Tibial artery (tissue), 4 donors: ENCODE measurements around the gene SLC39A11.

Source experiments
- DNase-seq, 2 donors: peaks; one replicate each; pipeline ENCODE4 v3.0.0-alpha.2; 2019
- H3K27ac ChIP-seq, 2 donors: fragments of 200-600 bp; sonication (generic) in 1 of 2; 1 replicate in 1 of 2; 2 replicates in 1 of 2; pipeline ENCODE4 v1.5.1; 2018 to 2019; ENCODE audit warnings: mild to moderate bottlenecking in 1 of 2
- H3K27me3 ChIP-seq, 2 donors: fragments of 200-600 bp; sonication (generic) in 1 of 2; one replicate each; pipeline versions ENCODE4 v1.5.1 to v1.6.0; 2016 to 2019
- H3K36me3 ChIP-seq, 3 donors: fragments of 200-600 bp; sonication (generic) in 2 of 3; one replicate each; pipeline ENCODE4 v1.5.1; 2016 to 2019; ENCODE audit warnings: mild to moderate bottlenecking in 2 of 3
- H3K4me1 ChIP-seq, 4 donors: fragments of 200-600 bp; sonication (generic) in 2 of 4; 1 replicate in 3 of 4; 2 replicates in 1 of 4; pipeline ENCODE4 v1.5.1; 2016 to 2019
- H3K4me3 ChIP-seq, 2 donors: fragments of 200-600 bp; sonication (generic) in 1 of 2; 1 replicate in 1 of 2; 2 replicates in 1 of 2; pipeline ENCODE4 v1.5.1; 2018 to 2019; ENCODE audit warnings: mild to moderate bottlenecking in 2 of 2
- H3K9me3 ChIP-seq, 3 donors: fragments of 200-600 bp; sonication (generic) in 1 of 3; one replicate each; pipeline ENCODE4 v1.5.1; 2016 to 2019
- intact Hi-C: fragments of 100-400 bp; cut with DNase I; formaldehyde crosslinking; loops from one replicate; pipeline ENCODE4 v1.15.0; 2023; ENCODE audit warnings: low total_unique reads
- TF ChIP-seq, protein P1 (sequence below), 2 experiments: fragments of 200-600 bp in 1 of 2; fragments of 450-650 bp in 1 of 2; IDR thresholded peaks; one replicate each; pipeline ENCODE4 v1.5.1; 2017 to 2019; ENCODE audit warnings: antibody characterized with exemption in 2 of 2, mild to moderate bottlenecking in 1 of 2, moderate library complexity in 1 of 2

The SLC39A11 gene

DNA sequence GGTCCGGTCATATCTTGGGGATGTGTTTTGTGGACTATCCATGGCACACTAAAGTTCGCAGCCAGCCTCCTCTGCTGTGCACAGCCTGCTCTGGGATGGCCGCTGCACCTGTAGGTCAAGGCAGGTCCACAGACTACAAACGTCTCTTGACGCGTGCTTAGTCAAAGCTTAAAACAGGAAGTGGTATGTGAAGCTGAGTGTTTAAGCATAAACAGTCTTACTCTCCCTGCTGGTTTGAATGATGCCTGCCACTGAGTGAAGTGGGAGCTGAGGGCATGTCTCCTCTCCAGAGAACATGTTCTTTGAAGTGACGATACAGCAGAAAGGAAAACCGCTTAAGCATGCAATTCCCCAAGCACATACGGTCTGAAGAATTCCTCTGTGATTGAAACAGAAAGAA is 365.6 kb downstream of the SLC39A11 start:
- intact Hi-C loops: loop anchor here (10.0 kb wide), 2 partner anchors 162 to 428 kb away; no protein-coding TSS in a partner anchor

DNA sequence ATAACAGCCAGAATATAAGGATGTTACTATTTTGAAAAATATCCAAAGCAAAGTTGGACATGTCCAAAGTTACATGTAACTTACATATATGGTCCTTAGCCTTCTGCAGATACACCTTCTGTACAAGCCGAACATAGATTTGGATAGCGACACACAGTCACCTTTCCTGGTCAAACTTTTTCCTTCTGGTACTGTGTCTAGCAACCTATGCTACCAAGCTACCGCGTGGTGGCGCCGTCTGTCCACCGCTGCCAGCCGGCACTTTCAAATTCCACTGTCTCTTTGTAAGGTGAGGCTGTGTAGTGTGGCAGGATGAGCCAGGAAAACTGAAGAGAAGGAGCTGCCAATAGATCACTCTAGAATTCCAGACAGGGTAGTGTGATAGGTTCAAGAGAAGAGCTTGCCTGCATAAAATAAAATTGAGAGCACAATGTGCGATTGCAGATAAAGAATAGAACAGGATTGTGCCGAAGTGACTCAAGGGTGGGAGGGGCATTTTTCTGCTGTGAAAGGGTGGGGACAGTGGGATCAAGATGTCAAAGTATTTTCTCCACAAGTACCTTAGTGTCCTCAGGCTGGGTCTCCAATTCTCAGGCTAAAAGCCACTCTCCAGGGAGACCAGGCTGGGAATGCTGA is 366.9 kb downstream of the SLC39A11 start:
- no peak for DNase-seq
- no peak overlapping the region for H3K27ac ChIP-seq
- no peaks in the 10 kb centered on the region for H3K9me3 ChIP-seq
- H3K36me3 ChIP-seq: no peaks in the 10 kb centered on the region
- no peaks in the 10 kb centered on the region for H3K27me3 ChIP-seq
- TF ChIP-seq, protein P1, sequence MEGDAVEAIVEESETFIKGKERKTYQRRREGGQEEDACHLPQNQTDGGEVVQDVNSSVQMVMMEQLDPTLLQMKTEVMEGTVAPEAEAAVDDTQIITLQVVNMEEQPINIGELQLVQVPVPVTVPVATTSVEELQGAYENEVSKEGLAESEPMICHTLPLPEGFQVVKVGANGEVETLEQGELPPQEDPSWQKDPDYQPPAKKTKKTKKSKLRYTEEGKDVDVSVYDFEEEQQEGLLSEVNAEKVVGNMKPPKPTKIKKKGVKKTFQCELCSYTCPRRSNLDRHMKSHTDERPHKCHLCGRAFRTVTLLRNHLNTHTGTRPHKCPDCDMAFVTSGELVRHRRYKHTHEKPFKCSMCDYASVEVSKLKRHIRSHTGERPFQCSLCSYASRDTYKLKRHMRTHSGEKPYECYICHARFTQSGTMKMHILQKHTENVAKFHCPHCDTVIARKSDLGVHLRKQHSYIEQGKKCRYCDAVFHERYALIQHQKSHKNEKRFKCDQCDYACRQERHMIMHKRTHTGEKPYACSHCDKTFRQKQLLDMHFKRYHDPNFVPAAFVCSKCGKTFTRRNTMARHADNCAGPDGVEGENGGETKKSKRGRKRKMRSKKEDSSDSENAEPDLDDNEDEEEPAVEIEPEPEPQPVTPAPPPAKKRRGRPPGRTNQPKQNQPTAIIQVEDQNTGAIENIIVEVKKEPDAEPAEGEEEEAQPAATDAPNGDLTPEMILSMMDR (IDR thresholded peaks at IDR 0.05): peak; percentile 71 to 78
- intact Hi-C loops: loop anchor here (10.0 kb wide), 2 partner anchors 161 to 429 kb away; no protein-coding TSS in a partner anchor
- H3K4me3 ChIP-seq: no peak overlapping the region
- H3K4me1 ChIP-seq: no peaks in the 10 kb centered on the region

More for the DNA sequence above, 365.6 kb downstream of the SLC39A11 start:
- TF ChIP-seq, protein P1 (IDR thresholded peaks at IDR 0.05): no peak
- H3K4me1 ChIP-seq: no peaks in the 10 kb centered on the region
- no peak overlapping the region for H3K4me3 ChIP-seq
- no peak overlapping the region for H3K27ac ChIP-seq
- H3K9me3 ChIP-seq: no peaks in the 10 kb centered on the region
- no peak for DNase-seq
- no peaks in the 10 kb centered on the region for H3K36me3 ChIP-seq
- H3K27me3 ChIP-seq: no peaks in the 10 kb centered on the region

DNA sequence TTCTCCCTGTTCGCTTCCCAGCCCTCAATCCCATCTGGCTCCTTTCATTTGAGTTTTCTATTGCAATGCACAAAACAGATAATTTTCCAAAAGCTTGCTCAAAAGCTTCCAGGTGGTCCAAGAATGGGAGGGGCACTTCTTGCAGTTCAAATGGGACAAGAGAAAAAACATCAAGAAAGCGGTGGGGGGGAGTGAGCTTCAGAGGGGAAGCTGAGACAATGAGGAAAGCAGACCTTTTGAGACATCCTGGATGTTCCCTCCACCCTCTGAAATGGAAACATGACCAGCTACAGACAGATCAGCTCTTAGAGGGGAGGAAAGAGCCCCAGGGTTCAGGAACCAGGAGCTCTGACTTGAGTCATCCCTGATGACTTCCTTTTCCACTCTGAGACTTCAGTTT is 368.2 kb downstream of the SLC39A11 start:
- Histone ChIP-seq H3K4me3 (no peak overlapping the region), H3K9me3 (no peaks in the 10 kb centered on the region), H3K36me3 (no peaks in the 10 kb centered on the region), H3K27me3 (no peaks in the 10 kb centered on the region), H3K4me1 (no peaks in the 10 kb centered on the region), H3K27ac (no peak overlapping the region)
- TF ChIP-seq, protein P1 (IDR thresholded peaks at IDR 0.05): no peak
- intact Hi-C loops: loop anchor here (10.0 kb wide), 2 partner anchors 159 to 431 kb away; no protein-coding TSS in a partner anchor
- DNase-seq: no peak

DNA sequence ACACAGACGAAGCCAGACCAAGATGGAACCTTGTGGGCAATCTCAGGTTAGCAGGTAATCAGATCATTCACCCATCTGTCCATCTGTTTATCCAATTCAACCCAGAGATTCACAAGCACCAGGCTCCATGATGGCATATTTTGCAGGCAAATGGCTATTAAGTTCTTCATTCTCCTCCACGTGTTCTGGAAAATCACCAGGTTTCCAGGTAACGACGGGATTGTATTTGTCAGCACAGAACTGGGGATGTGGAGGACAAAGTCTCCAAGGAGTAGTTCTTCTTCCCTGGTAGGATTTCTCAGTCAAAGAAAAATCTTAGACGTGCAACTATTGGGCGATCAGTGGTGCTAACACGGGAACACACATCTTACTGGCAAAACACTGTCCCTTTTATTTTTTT is 368.8 kb downstream of the SLC39A11 start:
- TF ChIP-seq, protein P1 (IDR thresholded peaks at IDR 0.05): no peak
- Histone ChIP-seq H3K36me3 (no peaks in the 10 kb centered on the region), H3K4me3 (no peak overlapping the region), H3K4me1 (no peaks in the 10 kb centered on the region), H3K27me3 (no peaks in the 10 kb centered on the region), H3K9me3 (no peaks in the 10 kb centered on the region), H3K27ac (no peak overlapping the region)
- intact Hi-C loops: loop anchor here (10.0 kb wide), 2 partner anchors 159 to 431 kb away; no protein-coding TSS in a partner anchor
- no peak for DNase-seq

DNA sequence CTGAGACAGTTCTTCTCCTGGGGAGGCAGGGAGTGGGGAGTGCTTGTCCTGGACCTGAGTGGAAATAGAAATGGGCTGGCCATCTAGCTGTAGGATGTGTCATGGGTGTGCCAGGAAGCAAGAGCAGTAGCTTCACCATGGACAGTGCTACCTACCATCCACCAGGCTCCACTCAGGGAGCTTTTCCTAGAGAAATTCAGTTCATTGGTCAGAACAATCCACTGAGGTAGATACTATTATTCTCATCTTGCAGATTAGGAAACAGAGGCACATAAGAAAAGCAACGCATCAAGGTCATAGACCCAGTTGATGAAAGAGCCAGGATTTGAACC is 372.0 kb downstream of the SLC39A11 start:
- Histone ChIP-seq H3K4me3 (no peak overlapping the region), H3K4me1 (no peaks in the 10 kb centered on the region), H3K36me3 (no peaks in the 10 kb centered on the region), H3K27ac (no peak overlapping the region), H3K27me3 (no peaks in the 10 kb centered on the region), H3K9me3 (no peaks in the 10 kb centered on the region)
- TF ChIP-seq, protein P1 (IDR thresholded peaks at IDR 0.05): no peak
- no peak for DNase-seq
- intact Hi-C loops: loop anchor here (10.0 kb wide), 2 partner anchors 156 to 434 kb away; no protein-coding TSS in a partner anchor
